Islet precursor cell (in vitro differentiated cells): ENCODE data around the gene S100A16.

Experiments used
- DNase-seq: peaks from one replicate; pipeline ENCODE4 v3.0.0-alpha.2; 2018

Gene S100A16

GRCh38 chr1:153560771-153561465, 52.0 kb downstream of the S100A16 start:
- no peak for DNase-seq

DNA sequence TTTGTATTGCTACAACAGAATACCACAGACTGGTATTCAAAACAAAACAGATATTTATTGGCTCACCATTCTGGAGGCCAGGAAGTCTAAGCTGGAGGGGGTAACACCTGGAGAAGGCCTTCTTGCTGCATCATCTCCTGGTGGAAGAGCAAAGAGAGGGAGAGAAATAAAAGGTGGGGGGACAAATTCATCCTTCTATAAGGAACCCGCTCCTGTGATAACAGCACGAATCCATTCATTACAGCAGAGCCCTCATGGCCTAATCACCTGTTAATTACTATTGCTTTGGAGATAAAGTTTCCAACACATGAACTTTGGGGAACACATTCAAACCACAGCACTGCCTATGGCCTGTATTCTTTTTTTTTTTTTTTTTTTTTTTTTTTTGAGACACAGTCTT, 52.7 kb downstream of the S100A16 start:
- DNase-seq, result no peak

GRCh38 chr1:153557877-153558276, 55.1 kb downstream of the S100A16 start:
- DNase-seq, result no peak
